ENCODE data around the gene ZMYM2.

DNA sequence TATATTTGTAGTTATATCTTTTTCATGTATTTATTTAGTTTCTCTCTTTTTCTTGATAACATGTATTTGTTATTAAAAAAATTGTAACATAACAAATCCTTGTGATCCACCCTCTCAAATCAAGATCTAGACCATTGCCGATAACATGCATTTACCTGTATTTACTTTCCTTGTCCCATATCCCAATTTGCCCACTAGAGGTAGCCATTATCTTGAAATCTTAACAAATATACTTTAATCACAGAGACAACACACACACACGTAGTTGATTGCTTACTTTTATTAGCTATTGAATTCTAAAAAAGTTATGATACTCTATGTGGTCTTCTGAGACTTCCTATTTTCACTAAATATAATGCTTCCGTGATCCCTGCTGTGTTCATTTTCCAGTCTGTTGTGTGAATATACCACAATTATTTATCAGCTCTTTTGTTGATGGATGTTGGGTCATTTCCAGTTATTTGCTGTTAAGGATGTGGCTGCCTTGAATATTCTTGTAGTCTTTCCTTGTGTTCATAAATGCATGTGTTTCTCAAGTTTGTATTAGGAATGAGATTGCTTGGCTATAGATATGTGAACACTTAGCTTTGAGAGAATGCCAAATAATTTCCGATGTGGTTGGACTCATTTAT, 31.3 kb upstream of the ZMYM2 start:
- TF ChIP-seq, protein P1, sequence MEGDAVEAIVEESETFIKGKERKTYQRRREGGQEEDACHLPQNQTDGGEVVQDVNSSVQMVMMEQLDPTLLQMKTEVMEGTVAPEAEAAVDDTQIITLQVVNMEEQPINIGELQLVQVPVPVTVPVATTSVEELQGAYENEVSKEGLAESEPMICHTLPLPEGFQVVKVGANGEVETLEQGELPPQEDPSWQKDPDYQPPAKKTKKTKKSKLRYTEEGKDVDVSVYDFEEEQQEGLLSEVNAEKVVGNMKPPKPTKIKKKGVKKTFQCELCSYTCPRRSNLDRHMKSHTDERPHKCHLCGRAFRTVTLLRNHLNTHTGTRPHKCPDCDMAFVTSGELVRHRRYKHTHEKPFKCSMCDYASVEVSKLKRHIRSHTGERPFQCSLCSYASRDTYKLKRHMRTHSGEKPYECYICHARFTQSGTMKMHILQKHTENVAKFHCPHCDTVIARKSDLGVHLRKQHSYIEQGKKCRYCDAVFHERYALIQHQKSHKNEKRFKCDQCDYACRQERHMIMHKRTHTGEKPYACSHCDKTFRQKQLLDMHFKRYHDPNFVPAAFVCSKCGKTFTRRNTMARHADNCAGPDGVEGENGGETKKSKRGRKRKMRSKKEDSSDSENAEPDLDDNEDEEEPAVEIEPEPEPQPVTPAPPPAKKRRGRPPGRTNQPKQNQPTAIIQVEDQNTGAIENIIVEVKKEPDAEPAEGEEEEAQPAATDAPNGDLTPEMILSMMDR (conservative IDR thresholded peaks at IDR 0.05 in 1 of 2, IDR thresholded peaks at IDR 0.05 in 1 of 2; ENCODE audit: low read depth in 1 of 2, low read length in 2 of 2): peak; percentile 23 to 62
- TF ChIP-seq EZH2 (IDR thresholded peaks at IDR 0.05; ENCODE audit: low read length, missing control alignments): no peak

All from fibroblast of lung (primary cell).